Measurements from ENCODE around the gene DDX49. TPM values are rescaled to one million over a fixed set of nuclear protein-coding genes. Genes with fewer than 3 reads are reported as not detected.
A peak's percentile ranks its signal among the peaks of the same experiment; 100 is the strongest.

Gene DDX49
- total and polyA plus RNA-seq, 2 of the 4 experiments (the other 2 are of a cell fraction): 50.9 to 52.1 TPM

GRCh38 chr19:18961767-18962620, 42.5 kb downstream of the DDX49 start:
- dilution Hi-C loops (cut with HindIII; ENCODE audit: low sequenced_read_pairs, unreplicated experiment): no loop called here
- TF ChIP-seq USF2 (IDR thresholded peaks at IDR 0.05; ENCODE audit: low read depth, low read length) (no peak), MAFK (IDR thresholded peaks at IDR 0.05; ENCODE audit: low read depth, low read length) (no peak), RFX5 (IDR thresholded peaks at IDR 0.05; ENCODE audit: low read depth, low read length) (no peak), BHLHE40 (IDR thresholded peaks at IDR 0.05; ENCODE audit: low read depth, low read length) (no peak), CHD1 (IDR thresholded peaks at IDR 0.05; ENCODE audit: low read depth, low read length) (no peak), POLR2A (IDR thresholded peaks at IDR 0.05; ENCODE audit: low read depth, low read length) (no peak), NFE2L2 (IDR thresholded peaks at IDR 0.05; ENCODE audit: low read depth, low read length) (no peak)
- Histone ChIP-seq H3K4me2 (ENCODE audit: low read depth, low read length) (no peak overlapping the region), H2AFZ (replicated peaks; ENCODE audit: low read length, poor library complexity) (peak overlapping the region; percentile 71), H3K4me1 (ENCODE audit: control insufficient read depth, insufficient read depth, low read length) (no peaks in the 10 kb centered on the region), H4K8ac (ENCODE audit: low read depth in 2 of 2, low read length in 2 of 2) (no peak overlapping the region), H2BK20ac (ENCODE audit: low read depth, low read length) (no peak overlapping the region), H4K5ac (ENCODE audit: low read depth, low read length) (no peak overlapping the region), H3K9me3 (ENCODE audit: control insufficient read depth, insufficient read depth, low read length) (no peaks in the 10 kb centered on the region), H2BK120ac (ENCODE audit: low read depth, low read length) (no peak overlapping the region), H2AK5ac (ENCODE audit: low read depth, low read length) (no peak overlapping the region), H2BK5ac (ENCODE audit: low read depth, low read length, poor library complexity, severe bottlenecking) (no peak overlapping the region), H3K36me3 (ENCODE audit: control insufficient read depth, insufficient read depth, low read length) (no peaks in the 10 kb centered on the region), H4K91ac (ENCODE audit: insufficient read depth, low read depth, low read length) (no peak overlapping the region), H3K14ac (replicated peaks; ENCODE audit: low read depth, low read length) (no peak overlapping the region), H3K56ac (ENCODE audit: extremely low read depth, insufficient read depth, low read length) (no peak overlapping the region), H4K20me1 (ENCODE audit: insufficient read depth, low read length) (no peaks in the 10 kb centered on the region), H3K79me1 (ENCODE audit: low read depth in 1 of 2, low read length in 2 of 2) (no peaks in the 10 kb centered on the region), H3K9ac (ENCODE audit: low read depth, low read length) (no peak overlapping the region), H3K27me3 (ENCODE audit: control insufficient read depth, insufficient read depth, low read length) (peaks cover 11% of the 10 kb centered on the region; the same call in 1 of the 2 replicates), H3K4ac (ENCODE audit: low read depth, low read length) (no peak overlapping the region), H2BK15ac (ENCODE audit: low read depth, low read length) (no peak overlapping the region), H2AK9ac (replicated peaks; ENCODE audit: low read depth, low read length, poor library complexity) (peak overlapping the region; percentile 72), H3K4me3 (ENCODE audit: insufficient read depth, low read depth, low read length) (no peak overlapping the region), H3K27ac (ENCODE audit: insufficient read depth, low read length) (no peak overlapping the region), H3K9me1 (ENCODE audit: insufficient read depth, low read length) (no peaks in the 10 kb centered on the region), H3K23ac (ENCODE audit: low read depth, low read length) (no peak overlapping the region), H3K18ac (ENCODE audit: low read depth, low read length) (no peak overlapping the region)
- ATAC-seq (ENCODE audit: low read depth): 0 out of 2 replicates have a peak, but pooled peaks have one; percentile 17
- in situ Hi-C loops (cut with MboI; ENCODE audit: low sequenced_read_pairs): no loop called here
- intact Hi-C loops (cut with micrococcal nuclease): no loop called here
- ChIA-PET CTCF (no interaction called here), POLR2A (ENCODE audit: unreplicated experiment) (no interaction called here)
- 9% methylated on average over 15 of the region's 26 CpGs; no CpG with 5 or more reads in 1 of the 2 experiments for WGBS, 2 experiments (ENCODE audit: extremely low coverage in 2 of 2, insufficient read length in 1 of 2)
- no TSS peak for BruUV-seq (replicated peaks)
- DNase-seq: no peak
